Smooth muscle cell (in vitro differentiated cells): ENCODE data around the gene SNRK. TPM values are rescaled to one million over a fixed set of nuclear protein-coding genes. Genes with fewer than 3 reads are reported as not detected.

ENCODE experiments used
- DNase-seq: peaks from one replicate; lab custom pipeline; 2025; ENCODE audit not compliant: unreplicated experiment; lab: John Stamatoyannopoulos, UW
- H2AFZ ChIP-seq: fragments of 200-600 bp; sonication (generic); 2 replicates; pipeline ENCODE4 v1.6.0; 2016; ENCODE audit warnings: antibody characterized with exemption, low read depth, mild to moderate bottlenecking
- H3F3A ChIP-seq: fragments of 200-600 bp; sonication (generic); 2 replicates; pipeline ENCODE4 v1.6.0; 2017; ENCODE audit warnings: antibody characterized with exemption, low read depth
- H3K27ac ChIP-seq: fragments of 200-600 bp; sonication (generic); 2 replicates; pipeline ENCODE4 v1.5.1; 2016; ENCODE audit warnings: low read depth, mild to moderate bottlenecking
- H3K27me3 ChIP-seq: fragments of 200-600 bp; sonication (generic); 2 replicates; pipeline ENCODE4 v1.6.1; 2016; ENCODE audit warnings: low read depth, mild to moderate bottlenecking
- H3K36me3 ChIP-seq: fragments of 200-600 bp; sonication (generic); 2 replicates; pipeline ENCODE4 v1.5.1; 2016; ENCODE audit warnings: low read depth
- H3K4me1 ChIP-seq: fragments of 200-600 bp; sonication (generic); 2 replicates; pipeline ENCODE4 v1.5.1; 2016; ENCODE audit warnings: low read depth
- H3K4me2 ChIP-seq: fragments of 200-600 bp; sonication (generic); 2 replicates; pipeline ENCODE4 v1.6.0; 2016; ENCODE audit warnings: mild to moderate bottlenecking
- H3K4me3 ChIP-seq: fragments of 200-600 bp; sonication (generic); 2 replicates; pipeline ENCODE4 v1.5.1; 2016; ENCODE audit warnings: mild to moderate bottlenecking
- H3K79me2 ChIP-seq: fragments of 200-600 bp; sonication (generic); 2 replicates; pipeline ENCODE4 v1.6.0; 2016; ENCODE audit warnings: low read depth, mild to moderate bottlenecking
- H3K9ac ChIP-seq: fragments of 200-600 bp; sonication (generic); 2 replicates; pipeline ENCODE4 v1.6.0; 2016; ENCODE audit warnings: low read depth
- H3K9me3 ChIP-seq: fragments of 200-600 bp; sonication (generic); replicated peaks from 2 replicates; pipeline ENCODE4 v1.5.1; 2016; ENCODE audit warnings: low read depth
- H4K20me1 ChIP-seq: fragments of 200-600 bp; sonication (generic); 2 replicates; pipeline ENCODE4 v1.6.0; 2016; ENCODE audit warnings: low read depth
- CTCF ChIP-seq: fragments of 200-600 bp; sonication (generic); IDR thresholded peaks from 2 replicates; pipeline ENCODE4 v1.5.1; 2017; ENCODE audit warnings: borderline replicate concordance, mild to moderate bottlenecking, antibody characterized with exemption; ENCODE audit not compliant: insufficient read depth, poor library complexity, severe bottlenecking
- WGBS: methylation state at CpG from one replicate; pipeline ENCODE4 v1.1.7; 2016; ENCODE audit warnings: low lambda C conversion rate; 5-methylcytosine and 5-hydroxymethylcytosine counted together
- polyA plus RNA-seq: library from polyadenylated mRNA; unstranded; fragments of >200 nt; fragmentation: Nextera tagmentation; extraction: Ambion mirVana; gene quantifications from 2 replicates; pipeline ENCODE4 v1.2.1, GENCODE V29; 2016
- total RNA-seq: library from RNA; depleted of rRNA; stranded (reverse); fragments of >200 nt; gene quantifications from 2 replicates; pipeline ENCODE4 v1.2.3, GENCODE V29; 2014

The SNRK gene
- total and polyA plus RNA-seq, 2 experiments from 2014 or later, result 6.3 to 14.2 TPM

GRCh38 chr3:43389388-43390254 is 103.3 kb downstream of the SNRK start:
- H2AFZ ChIP-seq, result no peak overlapping the region

DNA sequence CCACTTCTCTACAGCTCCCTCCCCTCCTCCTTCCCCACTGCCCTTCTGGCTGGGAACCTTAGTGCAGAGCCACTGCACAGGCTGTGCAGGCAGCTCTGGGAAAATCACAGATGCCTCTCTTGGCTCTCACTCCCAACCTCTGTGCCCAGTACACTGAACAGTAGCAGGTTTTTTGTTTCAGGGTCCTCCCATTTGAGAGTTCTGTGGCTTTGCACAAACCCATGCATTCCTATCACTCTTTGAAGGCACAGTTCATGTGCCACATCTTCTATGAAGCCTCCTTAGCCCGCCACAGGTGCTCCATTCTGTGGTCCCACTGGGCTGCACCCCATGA is 103.9 kb downstream of the SNRK start:
- no peaks in the 10 kb centered on the region for H4K20me1 ChIP-seq
- no peak overlapping the region for H3K9ac ChIP-seq
- DNase-seq, result no peak
- H3K4me2 ChIP-seq, result no peak overlapping the region
- H3K36me3 ChIP-seq, result no peaks in the 10 kb centered on the region
- no peak overlapping the region for H2AFZ ChIP-seq
- 100% methylated on average over 1 of the region's 1 CpG for WGBS
- no peaks in the 10 kb centered on the region for H3K27me3 ChIP-seq
- H3K4me1 ChIP-seq, result no peaks in the 10 kb centered on the region
- H3K9me3 ChIP-seq, result no peaks in the 10 kb centered on the region
- no peak overlapping the region for H3K4me3 ChIP-seq
- TF ChIP-seq CTCF, result no peak
- no peaks in the 10 kb centered on the region for H3F3A ChIP-seq
- no peak overlapping the region for H3K27ac ChIP-seq
- no peaks in the 10 kb centered on the region for H3K79me2 ChIP-seq

More at GRCh38 chr3:43389388-43390254, 103.3 kb downstream of the SNRK start:
- no peaks in the 10 kb centered on the region for H3K9me3 ChIP-seq
- H3K36me3 ChIP-seq, result no peaks in the 10 kb centered on the region
- H3K4me2 ChIP-seq, result no peak overlapping the region
- H3K9ac ChIP-seq, result no peak overlapping the region
- TF ChIP-seq CTCF, result no peak
- no peaks in the 10 kb centered on the region for H3K27me3 ChIP-seq
- no peaks in the 10 kb centered on the region for H4K20me1 ChIP-seq
- 69% methylated on average over 10 of the region's 10 CpGs for WGBS
- H3K4me1 ChIP-seq, result no peaks in the 10 kb centered on the region
- H3K27ac ChIP-seq, result no peak overlapping the region
- DNase-seq, result no peak
- H3K79me2 ChIP-seq, result no peaks in the 10 kb centered on the region
- no peak overlapping the region for H3K4me3 ChIP-seq
- H3F3A ChIP-seq, result no peaks in the 10 kb centered on the region

DNA sequence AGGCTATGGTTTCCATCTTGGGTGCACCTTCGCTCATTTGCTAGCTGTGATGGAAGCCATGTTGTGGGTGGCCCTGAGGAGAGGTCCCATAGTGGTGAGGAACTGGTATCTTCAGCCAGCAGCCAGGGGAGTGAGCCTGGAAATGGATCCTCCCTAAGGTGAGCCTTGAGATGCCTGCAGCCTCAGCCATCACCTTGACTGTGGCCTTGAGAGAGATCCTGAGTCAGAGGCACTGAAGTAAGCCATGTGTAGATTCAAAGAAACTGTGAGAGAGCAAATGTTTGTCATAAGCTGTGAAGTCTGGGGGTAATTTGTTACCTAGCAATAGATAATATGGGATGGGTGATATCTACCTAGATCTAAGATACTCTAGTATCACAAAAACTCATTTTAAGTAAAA is 105.3 kb downstream of the SNRK start:
- TF ChIP-seq CTCF, result no peak
- H3K36me3 ChIP-seq, result no peaks in the 10 kb centered on the region
- no peaks in the 10 kb centered on the region for H3K27me3 ChIP-seq
- 93% methylated on average over 1 of the region's 1 CpG for WGBS
- no peaks in the 10 kb centered on the region for H3K4me1 ChIP-seq
- H3K79me2 ChIP-seq, result no peaks in the 10 kb centered on the region
- H3K27ac ChIP-seq, result no peak overlapping the region
- H4K20me1 ChIP-seq, result no peaks in the 10 kb centered on the region
- DNase-seq, result no peak
- no peak overlapping the region for H3K9ac ChIP-seq
- H3K9me3 ChIP-seq, result no peaks in the 10 kb centered on the region
- no peaks in the 10 kb centered on the region for H3F3A ChIP-seq
- no peak overlapping the region for H2AFZ ChIP-seq
- H3K4me2 ChIP-seq, result no peak overlapping the region
- H3K4me3 ChIP-seq, result no peak overlapping the region
